HepG2 (cell line): ENCODE data around the gene MST1. TPM values are rescaled to one million over a fixed set of nuclear protein-coding genes. Genes with fewer than 3 reads are reported as not detected.

Source experiments
- DNMT3B ChIP-seq: conservative IDR thresholded peaks from 2 replicates; pipeline ENCODE4 v1.6.1; 2016; ENCODE audit warnings: missing biosample characterization, control low read depth
- EEA1 ChIP-seq: sonication (generic); formaldehyde crosslinking; IDR thresholded peaks from 2 replicates; pipeline ENCODE4 v1.5.1; 2020; ENCODE audit warnings: mild to moderate bottlenecking, missing genetic modification reagents, borderline replicate concordance
- FOSL2 ChIP-seq: sonication (generic); formaldehyde crosslinking; IDR thresholded peaks from 2 replicates; pipeline ENCODE4 v1.4.0; 2020; ENCODE audit warnings: missing genetic modification reagents
- GABPB1 ChIP-seq: IDR thresholded peaks from 2 replicates; pipeline ENCODE4 v1.6.1; 2016; ENCODE audit warnings: mild to moderate bottlenecking, missing genetic modification reagents, moderate library complexity, missing compliant biosample characterization
- KDM3A ChIP-seq: IDR thresholded peaks from 2 replicates; pipeline ENCODE4 v1.6.1; 2018; ENCODE audit warnings: low read depth, missing compliant biosample characterization
- KLF12 ChIP-seq: sonication (generic); formaldehyde crosslinking; IDR thresholded peaks from 2 replicates; pipeline ENCODE4 v1.4.0; 2020; ENCODE audit warnings: missing genetic modification reagents, borderline replicate concordance
- KLF9 ChIP-seq: IDR thresholded peaks from 2 replicates; pipeline ENCODE4 v1.6.1; 2016; ENCODE audit warnings: low read depth
- MLXIP ChIP-seq: sonication (generic); formaldehyde crosslinking; IDR thresholded peaks from 2 replicates; pipeline ENCODE4 v1.9.0; 2021; ENCODE audit warnings: missing genetic modification reagents, borderline replicate concordance
- MTF1 ChIP-seq: sonication (generic); formaldehyde crosslinking; IDR thresholded peaks from 2 replicates; pipeline ENCODE4 v1.5.0; 2020; ENCODE audit warnings: missing genetic modification reagents
- POLR2G ChIP-seq: fragments of 200-400 bp; formaldehyde crosslinking; IDR thresholded peaks from 2 replicates; pipeline ENCODE4 v1.6.1; 2018; ENCODE audit warnings: mild to moderate bottlenecking, low read depth, low read length, moderate library complexity
- RELA ChIP-seq: sonication (generic); formaldehyde crosslinking; IDR thresholded peaks from 2 replicates; pipeline ENCODE4 v1.4.0; 2020; ENCODE audit warnings: missing genetic modification reagents
- XRCC5 ChIP-seq: fragments of 200-400 bp; formaldehyde crosslinking; optimal IDR thresholded peaks from 2 replicates; pipeline ENCODE3; 2017; ENCODE audit warnings: mild to moderate bottlenecking, low read length
- ZBTB14 ChIP-seq: sonication (generic); formaldehyde crosslinking; IDR thresholded peaks from 2 replicates; pipeline ENCODE4 v1.4.0; 2020; ENCODE audit warnings: missing genetic modification reagents
- ZNF143 ChIP-seq: sonication (generic); formaldehyde crosslinking; IDR thresholded peaks from 2 replicates; pipeline ENCODE4 v1.4.0; 2020; ENCODE audit warnings: missing genetic modification reagents
- ZNF276 ChIP-seq: sonication (generic); formaldehyde crosslinking; IDR thresholded peaks from 2 replicates; pipeline ENCODE4 v1.4.0; 2020; ENCODE audit warnings: mild to moderate bottlenecking, low read depth, missing genetic modification reagents
- ZNF382 ChIP-seq: sonication (generic); formaldehyde crosslinking; IDR thresholded peaks from 2 replicates; pipeline ENCODE4 v1.5.0; 2020; ENCODE audit warnings: missing genetic modification reagents, mild to moderate bottlenecking, borderline replicate concordance
- ZNF446 ChIP-seq: sonication (generic); formaldehyde crosslinking; IDR thresholded peaks from 2 replicates; pipeline ENCODE4 v1.5.0; 2020; ENCODE audit warnings: mild to moderate bottlenecking, missing genetic modification reagents
- ZNF549 ChIP-seq: sonication (generic); formaldehyde crosslinking; IDR thresholded peaks from 2 replicates; pipeline ENCODE4 v1.5.0; 2020; ENCODE audit warnings: missing genetic modification reagents
- ZNF562 ChIP-seq: sonication (generic); formaldehyde crosslinking; IDR thresholded peaks from 2 replicates; pipeline ENCODE4 v1.8.0; 2022; ENCODE audit warnings: missing genetic modification reagents, borderline replicate concordance
- ZNF703 ChIP-seq: sonication (generic); formaldehyde crosslinking; IDR thresholded peaks from 2 replicates; pipeline ENCODE4 v1.5.1; 2020; ENCODE audit warnings: missing genetic modification reagents, mild to moderate bottlenecking, moderate library complexity, borderline replicate concordance
- ZNF772 ChIP-seq: sonication (generic); formaldehyde crosslinking; IDR thresholded peaks from 2 replicates; pipeline ENCODE4 v1.5.0; 2020; ENCODE audit warnings: mild to moderate bottlenecking, missing genetic modification reagents
- ZSCAN21 ChIP-seq: sonication (generic); formaldehyde crosslinking; IDR thresholded peaks from 2 replicates; pipeline ENCODE4 v1.8.0; 2022; ENCODE audit warnings: mild to moderate bottlenecking, missing genetic modification reagents, moderate library complexity, borderline replicate concordance
- polyA plus RNA-seq, 8 experiments: library from polyadenylated mRNA; depleted of rRNA in 3 of 8; stranded (reverse) in 7 of 8; unstranded in 1 of 8; fragments of >200 nt; fragmentation: Illumina TruSeq in 4 of 8; extraction: Trizol in 4 of 8; gene quantifications; 2 replicates each; pipeline versions ENCODE4 v1.2.1 to v1.2.3, GENCODE V29; 2011 to 2016; ENCODE audit warnings: low read depth in 4 of 8, missing spikeins in 1 of 8, mixed read lengths in 1 of 8; ENCODE audit not compliant: insufficient read depth in 1 of 8
- total RNA-seq, 5 experiments: library from RNA; depleted of rRNA; stranded (reverse); fragments of >200 nt; fragmentation: Illumina TruSeq; extraction: Trizol; gene quantifications; 2 replicates each; pipeline ENCODE4 v1.2.3, GENCODE V29; 2016; ENCODE audit warnings: low read depth in 1 of 5
- TF ChIP-seq, protein P1 (sequence below): sonication (generic); formaldehyde crosslinking; IDR thresholded peaks from 2 replicates; pipeline ENCODE4 v1.4.0; 2020; ENCODE audit warnings: mild to moderate bottlenecking, missing genetic modification reagents

The MST1 gene
- total and polyA plus RNA-seq, 2 of the 13 experiments (the other 11 are each of a cell fraction or from before 2014, with no cell fraction given): 189 to 452 TPM

DNA sequence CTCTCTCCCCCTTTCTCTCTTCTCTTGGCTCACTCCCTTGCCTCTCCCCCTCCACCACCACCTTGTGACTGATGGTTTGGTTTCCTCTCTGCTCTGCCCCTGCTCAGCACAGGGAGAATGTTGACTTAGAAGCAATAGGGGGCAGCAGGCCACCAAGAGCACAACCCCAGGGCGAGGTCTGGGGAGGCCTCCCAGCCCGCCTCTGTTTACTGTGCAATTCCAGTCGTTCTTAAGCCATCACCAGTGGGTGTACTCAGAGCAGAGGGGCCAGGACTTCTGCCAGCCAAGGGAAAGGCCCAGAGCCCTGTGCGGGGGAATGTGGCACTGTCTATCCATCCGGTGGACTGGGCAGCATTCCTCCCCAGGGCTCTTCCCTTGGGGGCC, 20.9 kb downstream of the MST1 start (continued):
- TF ChIP-seq, protein P1, sequence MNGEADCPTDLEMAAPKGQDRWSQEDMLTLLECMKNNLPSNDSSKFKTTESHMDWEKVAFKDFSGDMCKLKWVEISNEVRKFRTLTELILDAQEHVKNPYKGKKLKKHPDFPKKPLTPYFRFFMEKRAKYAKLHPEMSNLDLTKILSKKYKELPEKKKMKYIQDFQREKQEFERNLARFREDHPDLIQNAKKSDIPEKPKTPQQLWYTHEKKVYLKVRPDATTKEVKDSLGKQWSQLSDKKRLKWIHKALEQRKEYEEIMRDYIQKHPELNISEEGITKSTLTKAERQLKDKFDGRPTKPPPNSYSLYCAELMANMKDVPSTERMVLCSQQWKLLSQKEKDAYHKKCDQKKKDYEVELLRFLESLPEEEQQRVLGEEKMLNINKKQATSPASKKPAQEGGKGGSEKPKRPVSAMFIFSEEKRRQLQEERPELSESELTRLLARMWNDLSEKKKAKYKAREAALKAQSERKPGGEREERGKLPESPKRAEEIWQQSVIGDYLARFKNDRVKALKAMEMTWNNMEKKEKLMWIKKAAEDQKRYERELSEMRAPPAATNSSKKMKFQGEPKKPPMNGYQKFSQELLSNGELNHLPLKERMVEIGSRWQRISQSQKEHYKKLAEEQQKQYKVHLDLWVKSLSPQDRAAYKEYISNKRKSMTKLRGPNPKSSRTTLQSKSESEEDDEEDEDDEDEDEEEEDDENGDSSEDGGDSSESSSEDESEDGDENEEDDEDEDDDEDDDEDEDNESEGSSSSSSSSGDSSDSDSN (CRISPR knock-in tag): peak; percentile 72
- TF ChIP-seq KLF9 (no peak), XRCC5 (peak; percentile 82), KLF12 (no peak), DNMT3B (no peak), MTF1 (no peak), POLR2G (no peak), ZNF382 (CRISPR knock-in tag) (no peak), GABPB1 (CRISPR knock-in tag) (peak; percentile 59), ZNF446 (no peak), ZNF703 (CRISPR knock-in tag) (no peak), ZNF772 (0 out of 2 replicates have a peak, but pooled peaks have one; percentile 48), FOSL2 (CRISPR knock-in tag) (peak; percentile 64), ZNF549 (CRISPR knock-in tag) (no peak), ZNF276 (CRISPR knock-in tag) (no peak), RELA (no peak), ZSCAN21 (CRISPR knock-in tag) (peak; percentile 24; the same call in 1 of the 2 replicates), ZBTB14 (CRISPR knock-in tag) (no peak), MLXIP (CRISPR knock-in tag) (no peak), EEA1 (CRISPR knock-in tag) (no peak), KDM3A (CRISPR knock-in tag) (peak; percentile 84), ZNF562 (CRISPR knock-in tag) (no peak), ZNF143 (no peak)
